GM19328 (cell line): Measurements from ENCODE around the gene ZDHHC9.

ENCODE experiments used
- ATAC-seq: cut with Tn5 transposase; IDR thresholded peaks from one replicate; pipeline ENCODE4 v1.9.1; 2021; ENCODE audit warnings: mild to moderate bottlenecking, moderate library complexity; ENCODE audit not compliant: unreplicated experiment

ZDHHC9 gene

DNA sequence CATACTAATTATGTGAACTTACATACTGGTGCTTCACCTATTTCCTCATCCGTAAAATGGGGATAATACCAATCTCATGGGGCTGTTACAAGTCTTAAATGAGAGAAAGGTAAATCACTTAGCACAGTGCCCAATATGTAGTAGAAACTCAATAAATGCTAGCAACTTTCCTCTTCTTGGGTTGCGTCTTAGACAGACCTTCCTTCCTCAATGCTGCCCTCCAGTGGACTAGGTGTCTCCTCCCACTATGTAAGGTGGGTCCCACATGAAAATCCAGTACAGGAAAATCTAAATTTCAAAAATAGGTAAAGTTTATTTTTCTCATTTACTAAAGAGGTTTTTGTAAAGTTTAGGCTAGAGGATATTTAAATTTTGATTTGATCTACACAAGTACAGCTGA, 20.6 kb downstream of the ZDHHC9 start:
- no peak for ATAC-seq

- no peak for ATAC-seq
These were observed 25.6 kb downstream of the ZDHHC9 start for GRCh38 chrX:129818123-129818522.

GRCh38 chrX:129813662-129814368, 29.9 kb downstream of the ZDHHC9 start:
- no peak for ATAC-seq

- ATAC-seq = no peak
These were observed 34.6 kb downstream of the ZDHHC9 start for GRCh38 chrX:129808829-129809796.

DNA sequence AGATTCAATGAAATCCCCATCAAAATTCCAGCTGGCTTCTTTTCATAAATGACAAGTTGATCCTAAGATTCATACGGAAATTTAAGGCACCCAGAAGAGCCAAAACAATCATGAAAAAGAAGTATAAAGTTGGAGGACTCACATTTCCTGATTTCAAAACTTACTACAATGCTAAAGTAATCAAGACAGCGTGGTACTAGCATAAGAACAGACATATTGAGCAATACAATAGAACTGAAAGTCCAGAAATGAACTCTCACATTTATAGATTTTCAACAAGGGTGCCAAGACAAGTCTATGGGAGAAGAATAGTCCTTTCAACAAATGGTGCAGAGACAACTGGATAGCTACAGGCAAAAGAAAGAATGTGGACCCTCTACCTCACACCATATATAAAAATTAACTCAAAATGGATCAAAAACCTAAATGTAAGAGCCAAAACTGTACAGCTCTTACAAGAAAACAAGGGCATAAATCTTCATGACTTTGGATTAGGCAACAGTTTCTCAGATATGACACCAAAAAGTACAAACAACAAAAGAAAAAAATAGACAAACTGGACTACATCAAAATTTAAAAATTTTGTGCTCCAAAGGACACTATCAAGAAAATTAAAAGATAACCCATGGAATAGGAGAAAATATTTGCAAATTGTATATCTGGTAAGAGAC, 35.4 kb downstream of the ZDHHC9 start:
- ATAC-seq = no peak

DNA sequence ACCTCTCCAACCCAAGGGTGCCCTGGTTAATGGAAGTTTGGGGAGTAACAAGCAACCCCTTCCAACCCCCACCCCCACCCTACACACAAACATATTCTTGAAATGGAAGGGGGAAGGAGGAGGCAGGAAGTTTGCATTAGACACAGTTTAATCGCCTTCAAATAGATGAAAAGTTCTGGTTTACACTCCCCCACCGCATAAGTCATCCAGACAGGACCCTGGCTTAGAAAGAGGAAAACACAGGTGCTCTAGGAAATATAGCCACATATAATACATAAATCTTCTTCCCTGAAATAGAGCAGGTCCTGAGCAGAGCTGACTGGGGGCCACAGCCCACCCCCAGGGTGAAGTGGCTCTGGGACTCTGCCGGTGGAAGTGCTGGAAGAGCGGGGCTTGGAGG, 38.9 kb downstream of the ZDHHC9 start:
- no peak for ATAC-seq

DNA sequence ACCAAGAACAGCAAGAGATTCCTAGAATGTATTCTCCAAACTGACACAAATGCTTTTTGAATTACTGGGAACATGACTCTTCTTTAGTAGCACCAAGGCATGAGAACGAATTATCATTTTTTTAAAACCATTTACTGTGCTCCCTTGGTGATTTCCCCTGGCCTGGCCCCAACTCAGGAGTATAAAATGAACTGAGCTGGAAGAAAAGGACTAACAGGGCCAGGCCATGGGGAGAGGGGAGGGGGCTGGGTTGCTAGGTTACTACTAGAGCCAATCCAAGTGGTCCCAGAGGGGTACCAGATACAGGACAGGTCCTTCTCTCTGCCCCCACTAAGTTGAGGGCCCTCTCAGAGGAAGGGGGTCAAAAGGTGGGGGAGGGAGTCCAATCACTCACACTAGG, 40.8 kb downstream of the ZDHHC9 start:
- ATAC-seq = no peak

- ATAC-seq = no peak
These were observed 43.5 kb downstream of the ZDHHC9 start for GRCh38 chrX:129800186-129800585.

DNA sequence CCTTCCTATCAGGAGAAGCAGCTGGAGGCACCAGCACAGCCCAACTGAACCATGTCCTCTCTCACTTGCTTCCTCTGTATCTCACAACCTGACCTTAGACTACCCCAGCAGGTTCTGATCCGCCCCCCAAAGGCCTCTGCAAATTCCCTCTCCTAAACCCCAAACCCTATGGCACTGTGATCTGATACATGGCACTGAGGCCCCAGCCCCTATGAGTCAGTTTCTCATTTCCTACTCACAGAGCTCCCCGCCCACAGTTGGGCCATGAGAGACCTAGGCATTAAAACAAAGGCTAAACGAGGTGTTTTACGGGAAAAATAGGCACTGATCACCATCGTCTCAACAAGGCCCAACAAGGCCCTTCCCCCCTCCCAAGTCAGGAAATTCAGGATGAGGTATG, 44.8 kb downstream of the ZDHHC9 start:
- ATAC-seq = no peak

GRCh38 chrX:129798456-129798855, 45.2 kb downstream of the ZDHHC9 start:
- no peak for ATAC-seq

DNA sequence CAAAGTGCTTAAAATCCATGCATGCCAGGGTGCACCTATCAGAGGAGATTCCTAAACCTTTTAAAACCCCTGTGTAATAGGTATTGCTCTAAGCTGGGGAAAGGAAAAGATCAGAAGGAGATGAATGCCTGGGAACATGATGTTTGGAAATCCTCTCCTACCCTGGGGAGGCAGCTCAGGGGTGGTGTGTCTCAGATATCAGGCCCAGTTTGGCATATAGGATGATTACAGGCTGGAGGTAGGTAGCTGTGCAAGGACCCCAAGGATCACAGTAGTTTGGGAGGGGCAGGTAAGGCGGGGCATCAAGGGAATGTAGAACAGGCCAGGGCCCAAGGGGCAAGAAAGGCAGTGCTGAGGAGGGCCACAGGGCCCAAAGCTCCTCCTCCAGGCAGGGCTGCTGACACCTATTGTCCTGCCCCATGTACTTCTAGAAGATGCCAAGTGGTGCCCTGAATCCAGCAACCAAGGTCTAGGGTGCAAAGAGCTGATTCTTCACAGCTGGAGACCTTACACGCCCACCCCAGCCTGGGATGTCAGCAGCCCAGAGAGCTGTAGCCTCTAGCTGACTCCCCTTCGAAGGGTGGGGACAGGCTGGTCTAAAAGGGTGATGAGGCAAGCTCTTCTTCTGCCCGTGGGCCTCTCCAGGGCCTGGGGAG, 46.3 kb downstream of the ZDHHC9 start:
- ATAC-seq = no peak

DNA sequence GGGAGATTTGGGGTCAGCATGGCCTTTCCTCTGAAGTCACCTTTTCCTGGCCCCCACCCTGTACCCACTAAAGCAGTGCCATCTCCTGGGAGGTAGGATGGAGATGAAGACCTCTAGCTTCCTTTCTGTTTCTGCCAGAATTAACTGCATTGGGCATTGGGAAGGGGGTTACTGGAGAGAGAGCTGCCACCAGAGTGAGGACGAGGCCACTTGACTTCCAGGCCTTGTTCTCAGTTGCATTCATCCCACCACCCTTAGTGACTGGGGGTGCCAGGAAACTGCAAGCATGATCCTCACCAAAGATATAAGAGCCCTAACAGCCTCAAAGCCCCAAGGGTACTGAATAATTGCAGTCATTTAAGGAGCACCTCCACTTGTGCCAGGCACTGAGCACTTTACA, 48.1 kb downstream of the ZDHHC9 start:
- ATAC-seq = no peak

DNA sequence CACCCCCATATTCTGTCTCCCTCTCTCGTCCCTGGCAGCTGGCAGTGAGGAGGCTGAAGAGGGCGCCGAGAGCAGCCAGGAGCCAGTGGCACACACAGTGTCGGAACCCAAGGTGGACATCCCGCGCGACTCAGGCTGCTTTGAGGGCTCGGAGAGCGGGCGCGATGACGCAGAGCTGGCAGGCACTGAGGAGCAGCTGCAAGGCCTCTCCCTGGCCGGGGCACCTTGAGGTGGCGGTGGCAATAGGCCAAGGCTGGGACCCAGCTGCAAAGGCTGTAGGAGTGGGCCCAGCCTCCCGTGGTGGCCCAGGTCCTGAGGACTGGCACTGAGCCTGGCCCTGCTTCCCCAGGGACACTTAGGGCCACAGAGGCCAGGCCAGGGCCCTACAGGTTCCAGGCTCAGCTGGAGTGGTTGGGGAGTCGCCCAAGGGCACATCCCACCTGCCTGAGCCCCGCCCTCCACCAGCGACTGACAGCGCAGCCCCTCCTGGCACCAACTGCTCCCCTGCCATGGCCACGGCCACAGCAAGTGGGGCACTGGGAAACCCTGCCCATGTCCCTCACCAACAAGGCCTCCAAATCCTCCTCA, 50.0 kb downstream of the ZDHHC9 start:
- no peak for ATAC-seq

- ATAC-seq = no peak
These were observed 50.9 kb downstream of the ZDHHC9 start for GRCh38 chrX:129792586-129793291.

DNA sequence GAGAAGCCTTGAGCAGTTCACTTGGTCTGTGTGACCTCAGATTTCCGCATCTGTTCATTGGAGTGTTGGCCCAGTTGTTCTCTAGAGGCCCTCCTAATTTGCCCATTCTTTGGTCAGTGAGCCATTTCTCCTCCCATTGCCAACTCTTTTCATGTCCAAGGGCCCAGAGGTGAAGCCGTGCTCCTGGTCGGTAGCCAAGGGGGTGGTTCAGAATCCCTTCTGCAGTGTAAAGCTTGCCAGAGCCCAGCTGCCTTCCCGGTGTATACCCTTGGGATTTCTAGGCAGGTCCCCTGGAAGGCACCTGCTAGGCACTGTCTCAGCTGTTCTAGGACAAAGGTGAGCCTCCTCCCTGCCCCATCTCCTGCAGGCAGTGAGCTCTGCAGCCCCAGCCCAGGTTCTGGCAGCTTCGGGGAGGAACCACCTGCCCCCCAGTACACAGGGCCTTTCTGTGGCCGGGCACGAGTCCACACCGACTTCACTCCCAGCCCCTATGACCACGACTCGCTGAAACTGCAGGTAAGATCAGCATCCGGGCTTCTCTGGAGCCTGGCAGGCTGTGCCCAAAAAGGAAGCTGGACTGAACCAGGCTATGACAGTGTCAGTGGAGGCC, 51.6 kb downstream of the ZDHHC9 start:
- no peak for ATAC-seq

GRCh38 chrX:129791336-129791735, 52.4 kb downstream of the ZDHHC9 start:
- ATAC-seq = no peak

GRCh38 chrX:129790808-129791207, 52.9 kb downstream of the ZDHHC9 start:
- ATAC-seq = no peak

DNA sequence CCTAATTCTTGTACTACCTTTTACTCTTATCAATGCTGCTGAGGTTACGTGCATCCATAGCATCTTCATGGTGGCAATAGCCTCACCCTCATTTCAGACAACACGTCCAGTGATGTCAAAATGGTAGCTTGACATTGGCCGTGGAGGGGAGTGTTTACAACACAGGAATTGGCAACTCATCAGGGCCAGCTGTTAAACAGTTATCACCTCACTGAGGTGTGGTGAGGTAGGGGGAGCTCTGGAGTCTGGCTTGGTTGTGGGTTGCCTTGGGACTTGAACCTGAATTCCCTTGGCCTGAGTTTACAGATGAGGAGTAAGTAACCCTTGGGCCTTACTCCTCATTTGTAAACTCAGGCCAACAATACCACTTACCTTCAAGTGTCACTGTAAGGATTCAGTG, 53.5 kb downstream of the ZDHHC9 start:
- no peak for ATAC-seq

GRCh38 chrX:129788527-129788926, 55.2 kb downstream of the ZDHHC9 start:
- no peak for ATAC-seq
